HepG2 (cell line): ENCODE results near the gene ZNF865. TPM values are rescaled to one million over a fixed set of nuclear protein-coding genes. Genes with fewer than 3 reads are reported as not detected.

Experiments used
- ATAC-seq: fragments of 200-7000 bp; cut with Tn5 transposase; 3 replicates; pipeline ENCODE4 v1.9.1; 2020; ENCODE audit warnings: mild to moderate bottlenecking, moderate library complexity
- BruUV-seq: library from RNA; stranded (reverse); fragments of 400-500 nt; replicated peaks from 2 replicates; lab custom pipeline; 2021; lab: Mats Ljungman, UMichigan
- CTCF ChIA-PET: fragments of 300-600 bp; formaldehyde crosslinking; extraction: SDS; loops from one replicate; lab custom pipeline; 2021; ENCODE audit warnings: low total read pairs, inconsistent platforms, low intra/inter-chr PET ratio; lab: Yijun Ruan, JAX
- POLR2A ChIA-PET: fragments of 350-600 bp; sonication (Branson Sonifier 250); formaldehyde crosslinking; loops from one replicate; lab custom pipeline; 2020; ENCODE audit warnings: antibody characterized with exemption, inconsistent platforms; lab: Yijun Ruan, JAX
- DNase-seq: peaks from one replicate; pipeline ENCODE4 v3.0.0-alpha.2; 2015; ENCODE audit warnings: low spot score
- FAIRE-seq: peaks from 3 replicates; lab custom pipeline; 2011; peaks lifted over from hg19 to GRCh38; lab: Jason Lieb, UNC
- H2AFZ ChIP-seq: one replicate; pipeline ENCODE4 v1.6.1; 2011; ENCODE audit warnings: low read length, inconsistent platforms
- H3K27ac ChIP-seq: fragments of 300-600 bp; 3 replicates; pipeline ENCODE4 v1.8.0; 2011; ENCODE audit warnings: mixed run types, mild to moderate bottlenecking, mixed read lengths, low read length, inconsistent platforms; ENCODE audit not compliant: insufficient read depth; ENCODE audit errors: extremely low read length
- H3K27me3 ChIP-seq, 2 experiments: fragments of 200-600 bp in 1 of 2; 2 replicates in 1 of 2; 3 replicates in 1 of 2; pipeline versions ENCODE4 v1.6.0 to v1.8.0; 2011; ENCODE audit warnings: low read length in 2 of 2, mild to moderate bottlenecking in 2 of 2, moderate library complexity in 2 of 2, inconsistent platforms in 1 of 2; ENCODE audit not compliant: insufficient read depth in 2 of 2, control insufficient read depth in 1 of 2
- H3K36me3 ChIP-seq, 2 experiments: fragments of 200-600 bp in 1 of 2; replicated peaks in 1 of 2; 2 replicates in 1 of 2; 3 replicates in 1 of 2; pipeline versions ENCODE4 v1.5.1 to v1.8.0; 2011; ENCODE audit warnings: low read length in 2 of 2, inconsistent platforms in 1 of 2; ENCODE audit not compliant: insufficient read depth in 2 of 2, control insufficient read depth in 1 of 2
- H3K4me1 ChIP-seq: 2 replicates; pipeline ENCODE4 v1.5.1; 2012; ENCODE audit warnings: low read length, inconsistent platforms; ENCODE audit not compliant: insufficient read depth
- H3K4me2 ChIP-seq: 2 replicates; pipeline ENCODE4 v1.6.0; 2011; ENCODE audit warnings: low read depth, low read length, inconsistent platforms
- H3K4me3 ChIP-seq, 3 experiments: fragments of 200-600 bp in 1 of 3; sonication (generic), shearing (Covaris generic) in 1 of 3; replicated peaks in 1 of 3; 2 replicates each; pipeline ENCODE4 v1.5.1; 2011 to 2016; ENCODE audit warnings: low read length in 3 of 3, inconsistent platforms in 2 of 3, low read depth in 2 of 3, mild to moderate bottlenecking in 2 of 3, control low read depth in 1 of 3, mixed read lengths in 1 of 3; ENCODE audit not compliant: insufficient read depth in 1 of 3
- H3K79me2 ChIP-seq: one replicate; pipeline ENCODE4 v1.6.1; 2011; ENCODE audit warnings: low read length, inconsistent platforms; ENCODE audit not compliant: insufficient read depth
- H3K9ac ChIP-seq: 2 replicates; pipeline ENCODE4 v1.6.0; 2011; ENCODE audit warnings: mild to moderate bottlenecking, low read depth, low read length, inconsistent platforms; ENCODE audit not compliant: insufficient read depth
- H3K9me3 ChIP-seq: 2 replicates; pipeline ENCODE4 v1.5.1; 2012; ENCODE audit warnings: mild to moderate bottlenecking, low read length
- H4K20me1 ChIP-seq: 2 replicates; pipeline ENCODE4 v1.6.0; 2011; ENCODE audit warnings: inconsistent platforms, mild to moderate bottlenecking, low read length, moderate library complexity; ENCODE audit not compliant: insufficient read depth
- CEBPZ ChIP-seq: IDR thresholded peaks from 2 replicates; pipeline ENCODE4 v1.6.1; 2012; ENCODE audit warnings: low read length, improper control_type of control experiment
- FOXA1 ChIP-seq, 2 experiments: fragments of 450-650 bp in 1 of 2; sonication (generic) in 1 of 2; formaldehyde crosslinking in 1 of 2; IDR thresholded peaks; 2 replicates each; pipeline versions ENCODE4 v1.4.0 to v1.6.1; 2016 to 2020; ENCODE audit warnings: missing genetic modification reagents in 1 of 2
- IKZF1 ChIP-seq: fragments of 450-650 bp; IDR thresholded peaks from 2 replicates; pipeline ENCODE4 v1.7.1; 2016
- IRF2 ChIP-seq: IDR thresholded peaks from 2 replicates; pipeline ENCODE4 v1.6.1; 2018; ENCODE audit warnings: missing genetic modification reagents, missing compliant biosample characterization
- NR3C1 ChIP-seq: sonication (generic); formaldehyde crosslinking; IDR thresholded peaks from 2 replicates; pipeline ENCODE4 v1.4.0; 2020; ENCODE audit warnings: missing genetic modification reagents
- RFX5 ChIP-seq: IDR thresholded peaks from 2 replicates; pipeline ENCODE4 v1.6.1; 2011; ENCODE audit warnings: low read depth, low read length, improper control_type of control experiment
- UBTF ChIP-seq: sonication (generic); formaldehyde crosslinking; IDR thresholded peaks from 2 replicates; pipeline ENCODE4 v1.4.0; 2020; ENCODE audit warnings: mild to moderate bottlenecking, missing genetic modification reagents
- ZNF512B ChIP-seq: sonication (generic); formaldehyde crosslinking; IDR thresholded peaks from 2 replicates; pipeline ENCODE4 v1.5.1; 2020; ENCODE audit warnings: missing genetic modification reagents, mild to moderate bottlenecking, borderline replicate concordance
- ZNF609 ChIP-seq: sonication (generic); formaldehyde crosslinking; IDR thresholded peaks from 2 replicates; pipeline ENCODE4 v1.4.0; 2020; ENCODE audit warnings: mild to moderate bottlenecking, missing genetic modification reagents, borderline replicate concordance
- ZNF883 ChIP-seq: sonication (generic); formaldehyde crosslinking; IDR thresholded peaks from 2 replicates; pipeline ENCODE4 v1.5.1; 2020; ENCODE audit warnings: mild to moderate bottlenecking, missing genetic modification reagents; ENCODE audit errors: not compliant biosample characterization
- ZZZ3 ChIP-seq: sonication (generic); formaldehyde crosslinking; IDR thresholded peaks from 2 replicates; pipeline ENCODE4 v1.4.0; 2020; ENCODE audit warnings: missing genetic modification reagents, mild to moderate bottlenecking, borderline replicate concordance
- WGBS: methylation state at CpG from one replicate; pipeline ENCODE4 v1.1.6; 2017; ENCODE audit warnings: low lambda C conversion rate; 5-methylcytosine and 5-hydroxymethylcytosine counted together
- in situ Hi-C: cut with HindIII; loops from 2 replicates; pipeline ENCODE4 v1.10.0; 2017; ENCODE audit warnings: low pct_unique_long_range_greater_than_20kb; ENCODE audit not compliant: extremely low pct_ligation_motif_present
- intact Hi-C: fragments of 100-400 bp; cut with micrococcal nuclease; formaldehyde crosslinking; loops from one replicate; pipeline ENCODE4 v1.10.0; 2022; ENCODE audit not compliant: unreplicated experiment
- polyA plus RNA-seq, 8 experiments: library from polyadenylated mRNA; depleted of rRNA in 3 of 8; stranded (reverse) in 7 of 8; unstranded in 1 of 8; fragments of >200 nt; fragmentation: Illumina TruSeq in 4 of 8; extraction: Trizol in 4 of 8; gene quantifications; 2 replicates each; pipeline versions ENCODE4 v1.2.1 to v1.2.3, GENCODE V29; 2011 to 2016; ENCODE audit warnings: low read depth in 4 of 8, missing spikeins in 1 of 8, mixed read lengths in 1 of 8; ENCODE audit not compliant: insufficient read depth in 1 of 8
- total RNA-seq, 5 experiments: library from RNA; depleted of rRNA; stranded (reverse); fragments of >200 nt; fragmentation: Illumina TruSeq; extraction: Trizol; gene quantifications; 2 replicates each; pipeline ENCODE4 v1.2.3, GENCODE V29; 2016; ENCODE audit warnings: low read depth in 1 of 5

Gene ZNF865
- total and polyA plus RNA-seq, 2 of the 13 experiments (the other 11 are each of a cell fraction or from before 2014, with no cell fraction given) = 0.93 to 1.0 TPM

- FAIRE-seq (no peak), DNase-seq (no peak), ATAC-seq (no peak)
- Histone ChIP-seq H4K20me1 (no peaks in the 10 kb centered on the region), H3K36me3 (no peaks in the 10 kb centered on the region), H3K4me2 (no peak overlapping the region), H3K9me3 (no peaks in the 10 kb centered on the region), H3K9ac (no peak overlapping the region), H3K27me3 (peaks cover 0 to 5% of the 10 kb centered on the region in 2 experiments; a peak in 2 of 5 replicates), H3K27ac (no peak overlapping the region), H2AFZ (no peak overlapping the region), H3K4me1 (peaks cover 45% of the 10 kb centered on the region), H3K79me2 (no peaks in the 10 kb centered on the region), H3K4me3 (no peak overlapping the region)
- BruUV-seq = no TSS peak
- ChIA-PET CTCF (no interaction called here), POLR2A (no interaction called here)
- 63% methylated on average over 9 of the region's 9 CpGs for WGBS
- intact Hi-C loops = loop anchor here (10.0 kb wide), 1 partner anchor 45 kb away; the partner anchor contains the start of genes ZNF524 and ZNF865
- in situ Hi-C loops = no loop called here
- TF ChIP-seq UBTF (CRISPR knock-in tag) = no peak
- no peak for TF ChIP-seq FOXA1 (IDR thresholded peaks at IDR 0.05)
- TF ChIP-seq FOXA1 (CRISPR knock-in tag; IDR thresholded peaks at IDR 0.05) = no peak
- no peak for TF ChIP-seq IRF2 (CRISPR knock-in tag)
- TF ChIP-seq ZNF609 = no peak
- no peak for TF ChIP-seq CEBPZ
- no peak for TF ChIP-seq NR3C1
- no peak for TF ChIP-seq ZZZ3 (CRISPR knock-in tag)
- TF ChIP-seq IKZF1 = no peak
- TF ChIP-seq ZNF512B (CRISPR knock-in tag) = no peak
- TF ChIP-seq ZNF883 = no peak
- TF ChIP-seq RFX5 = no peak
Measured at GRCh38 chr19:55559684-55560083, 45.8 kb upstream of the ZNF865 start.
